Measurements from ENCODE around the gene ATP6V1G2.
A peak's percentile ranks its signal among the peaks of the same experiment; 100 is the strongest.

Gene ATP6V1G2

GRCh38 chr6:31580438-31580740 lies 34.0 kb upstream of the ATP6V1G2 start:
- Histone ChIP-seq H2AFZ (ENCODE audit: low read depth, low read length) (peak overlapping the region; percentile 85), H3K4me3 (ENCODE audit: low read length) (peak overlapping the region; percentile 54), H3K9me3 (ENCODE audit: low read length) (no peaks in the 10 kb centered on the region), H3K27me3 (ENCODE audit: insufficient read depth, low read length) (peaks cover 21% of the 10 kb centered on the region), H3K4me1 (ENCODE audit: insufficient read depth, low read length) (no peaks in the 10 kb centered on the region), H3K36me3 (ENCODE audit: insufficient read depth, low read length) (no peaks in the 10 kb centered on the region)

GRCh38 chr6:31579546-31580437 lies 33.4 kb upstream of the ATP6V1G2 start:
- peaks cover 21% of the 10 kb centered on the region for H3K27me3 ChIP-seq (ENCODE audit: insufficient read depth, low read length)
- H3K4me1 ChIP-seq (ENCODE audit: insufficient read depth, low read length) = no peaks in the 10 kb centered on the region
- no peaks in the 10 kb centered on the region for H3K9me3 ChIP-seq (ENCODE audit: low read length)

DNA sequence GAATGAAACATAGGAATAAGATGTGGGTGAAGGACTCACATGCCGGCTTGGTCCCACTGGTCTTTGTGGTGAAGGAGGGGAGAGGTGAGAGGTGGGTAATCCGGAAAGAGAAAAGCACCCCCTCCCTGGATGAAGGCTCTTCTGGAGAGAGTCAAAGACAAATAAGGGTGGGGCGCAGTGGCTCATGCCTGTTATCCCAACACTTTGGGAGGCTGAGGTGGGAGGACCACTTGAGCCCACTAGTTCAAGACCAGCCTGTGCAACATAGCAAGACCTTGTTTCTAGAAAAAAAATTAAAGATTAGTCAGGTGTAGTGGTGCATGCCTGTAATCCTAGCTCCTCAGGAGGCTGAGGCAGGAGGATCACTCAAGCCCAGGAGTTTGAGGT lies 32.7 kb upstream of the ATP6V1G2 start:
- Histone ChIP-seq H3K9me3 (ENCODE audit: low read length) (no peaks in the 10 kb centered on the region), H2AFZ (ENCODE audit: low read depth, low read length) (no peak overlapping the region), H3K4me1 (ENCODE audit: insufficient read depth, low read length) (no peaks in the 10 kb centered on the region), H3K27me3 (ENCODE audit: insufficient read depth, low read length) (peaks cover 21% of the 10 kb centered on the region), H3K4me3 (ENCODE audit: low read length) (no peak overlapping the region), H3K36me3 (ENCODE audit: insufficient read depth, low read length) (no peaks in the 10 kb centered on the region)

More at GRCh38 chr6:31579546-31580437, 33.4 kb upstream of the ATP6V1G2 start:
- Histone ChIP-seq H3K4me3 (ENCODE audit: low read length) (no peak overlapping the region), H3K36me3 (ENCODE audit: insufficient read depth, low read length) (no peaks in the 10 kb centered on the region), H2AFZ (ENCODE audit: low read depth, low read length) (no peak overlapping the region)

- no peaks in the 10 kb centered on the region for H3K4me1 ChIP-seq (ENCODE audit: insufficient read depth, low read length)
- H3K9me3 ChIP-seq (ENCODE audit: low read length) = no peaks in the 10 kb centered on the region
- H3K4me3 ChIP-seq (ENCODE audit: low read length) = no peak overlapping the region
- H3K36me3 ChIP-seq (ENCODE audit: insufficient read depth, low read length) = no peaks in the 10 kb centered on the region
- H3K27me3 ChIP-seq (ENCODE audit: insufficient read depth, low read length) = peaks cover 22% of the 10 kb centered on the region
- no peak overlapping the region for H2AFZ ChIP-seq (ENCODE audit: low read depth, low read length)
Observed at GRCh38 chr6:31578184-31579118, 32.0 kb upstream of the ATP6V1G2 start.

DNA sequence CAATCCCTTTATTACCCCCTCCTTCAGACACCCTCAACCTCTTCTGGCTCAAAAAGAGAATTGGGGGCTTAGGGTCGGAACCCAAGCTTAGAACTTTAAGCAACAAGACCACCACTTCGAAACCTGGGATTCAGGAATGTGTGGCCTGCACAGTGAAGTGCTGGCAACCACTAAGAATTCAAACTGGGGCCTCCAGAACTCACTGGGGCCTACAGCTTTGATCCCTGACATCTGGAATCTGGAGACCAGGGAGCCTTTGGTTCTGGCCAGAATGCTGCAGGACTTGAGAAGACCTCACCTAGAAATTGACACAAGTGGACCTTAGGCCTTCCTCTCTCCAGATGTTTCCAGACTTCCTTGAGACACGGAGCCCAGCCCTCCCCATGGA lies 31.2 kb upstream of the ATP6V1G2 start:
- H2AFZ ChIP-seq (ENCODE audit: low read depth, low read length) = no peak overlapping the region
- no peaks in the 10 kb centered on the region for H3K36me3 ChIP-seq (ENCODE audit: insufficient read depth, low read length)
- H3K4me3 ChIP-seq (ENCODE audit: low read length) = no peak overlapping the region
- H3K9me3 ChIP-seq (ENCODE audit: low read length) = no peaks in the 10 kb centered on the region
- peaks cover 24% of the 10 kb centered on the region for H3K27me3 ChIP-seq (ENCODE audit: insufficient read depth, low read length)
- no peaks in the 10 kb centered on the region for H3K4me1 ChIP-seq (ENCODE audit: insufficient read depth, low read length)

DNA sequence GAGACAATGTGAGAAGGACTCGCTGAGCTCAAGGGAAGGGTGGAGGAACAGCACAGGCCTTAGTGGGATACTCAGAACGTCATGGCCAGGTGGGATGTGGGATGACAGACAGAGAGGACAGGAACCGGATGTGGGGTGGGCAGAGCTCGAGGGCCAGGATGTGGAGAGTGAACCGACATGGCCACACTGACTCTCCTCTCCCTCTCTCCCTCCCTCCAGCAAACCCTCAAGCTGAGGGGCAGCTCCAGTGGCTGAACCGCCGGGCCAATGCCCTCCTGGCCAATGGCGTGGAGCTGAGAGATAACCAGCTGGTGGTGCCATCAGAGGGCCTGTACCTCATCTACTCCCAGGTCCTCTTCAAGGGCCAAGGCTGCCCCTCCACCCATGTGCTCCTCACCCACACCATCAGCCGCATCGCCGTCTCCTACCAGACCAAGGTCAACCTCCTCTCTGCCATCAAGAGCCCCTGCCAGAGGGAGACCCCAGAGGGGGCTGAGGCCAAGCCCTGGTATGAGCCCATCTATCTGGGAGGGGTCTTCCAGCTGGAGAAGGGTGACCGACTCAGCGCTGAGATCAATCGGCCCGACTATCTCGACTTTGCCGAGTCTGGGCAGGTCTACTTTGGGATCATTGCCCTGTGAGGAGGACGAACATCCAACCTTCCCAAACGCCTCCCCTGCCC lies 30.6 kb upstream of the ATP6V1G2 start:
- H3K27me3 ChIP-seq (ENCODE audit: insufficient read depth, low read length) = peaks cover 26% of the 10 kb centered on the region
- no peak overlapping the region for H2AFZ ChIP-seq (ENCODE audit: low read depth, low read length)
- H3K36me3 ChIP-seq (ENCODE audit: insufficient read depth, low read length) = no peaks in the 10 kb centered on the region
- H3K9me3 ChIP-seq (ENCODE audit: low read length) = no peaks in the 10 kb centered on the region
- no peaks in the 10 kb centered on the region for H3K4me1 ChIP-seq (ENCODE audit: insufficient read depth, low read length)
- no peak overlapping the region for H3K4me3 ChIP-seq (ENCODE audit: low read length)

- H3K4me3 ChIP-seq (ENCODE audit: low read length) = no peak overlapping the region
- H3K4me1 ChIP-seq (ENCODE audit: insufficient read depth, low read length) = no peaks in the 10 kb centered on the region
- no peaks in the 10 kb centered on the region for H3K9me3 ChIP-seq (ENCODE audit: low read length)
- peaks cover 30% of the 10 kb centered on the region for H3K27me3 ChIP-seq (ENCODE audit: insufficient read depth, low read length)
- H2AFZ ChIP-seq (ENCODE audit: low read depth, low read length) = no peak overlapping the region
- no peaks in the 10 kb centered on the region for H3K36me3 ChIP-seq (ENCODE audit: insufficient read depth, low read length)
Observed at GRCh38 chr6:31575952-31576685, 29.7 kb upstream of the ATP6V1G2 start.

DNA sequence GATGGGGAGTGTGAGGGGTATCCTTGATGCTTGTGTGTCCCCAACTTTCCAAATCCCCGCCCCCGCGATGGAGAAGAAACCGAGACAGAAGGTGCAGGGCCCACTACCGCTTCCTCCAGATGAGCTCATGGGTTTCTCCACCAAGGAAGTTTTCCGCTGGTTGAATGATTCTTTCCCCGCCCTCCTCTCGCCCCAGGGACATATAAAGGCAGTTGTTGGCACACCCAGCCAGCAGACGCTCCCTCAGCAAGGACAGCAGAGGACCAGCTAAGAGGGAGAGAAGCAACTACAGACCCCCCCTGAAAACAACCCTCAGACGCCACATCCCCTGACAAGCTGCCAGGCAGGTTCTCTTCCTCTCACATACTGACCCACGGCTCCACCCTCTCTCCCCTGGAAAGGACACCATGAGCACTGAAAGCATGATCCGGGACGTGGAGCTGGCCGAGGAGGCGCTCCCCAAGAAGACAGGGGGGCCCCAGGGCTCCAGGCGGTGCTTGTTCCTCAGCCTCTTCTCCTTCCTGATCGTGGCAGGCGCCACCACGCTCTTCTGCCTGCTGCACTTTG lies 29.0 kb upstream of the ATP6V1G2 start, which contains the start of gene TNF:
Gene TNF, plus strand, starts transcription at position 231 of the 567 bp plus-strand sequence. Its CDS starts 177 bp downstream, at position 408.
- Histone ChIP-seq H3K36me3 (ENCODE audit: insufficient read depth, low read length) (no peaks in the 10 kb centered on the region), H3K27me3 (ENCODE audit: insufficient read depth, low read length) (peaks cover 30% of the 10 kb centered on the region)

GRCh38 chr6:31574106-31575061 lies 28.0 kb upstream of the ATP6V1G2 start:
- Histone ChIP-seq H3K9me3 (ENCODE audit: low read length) (no peaks in the 10 kb centered on the region), H3K36me3 (ENCODE audit: insufficient read depth, low read length) (no peaks in the 10 kb centered on the region), H2AFZ (ENCODE audit: low read depth, low read length) (no peak overlapping the region), H3K27me3 (ENCODE audit: insufficient read depth, low read length) (peaks cover 26% of the 10 kb centered on the region), H3K4me1 (ENCODE audit: insufficient read depth, low read length) (no peaks in the 10 kb centered on the region), H3K4me3 (ENCODE audit: low read length) (no peak overlapping the region)

More for the DNA sequence above, 29.0 kb upstream of the ATP6V1G2 start, which contains the start of gene TNF:
- H3K4me1 ChIP-seq (ENCODE audit: insufficient read depth, low read length) = no peaks in the 10 kb centered on the region
- no peak within 1 kb of the TSS for H3K4me3 ChIP-seq (ENCODE audit: low read length)
- no peaks in the 10 kb centered on the region for H3K9me3 ChIP-seq (ENCODE audit: low read length)
- H2AFZ ChIP-seq (ENCODE audit: low read depth, low read length) = no peak within 1 kb of the TSS

- no peak overlapping the region for H3K4me3 ChIP-seq (ENCODE audit: low read length)
- no peaks in the 10 kb centered on the region for H3K36me3 ChIP-seq (ENCODE audit: insufficient read depth, low read length)
- no peak overlapping the region for H2AFZ ChIP-seq (ENCODE audit: low read depth, low read length)
- H3K4me1 ChIP-seq (ENCODE audit: insufficient read depth, low read length) = no peaks in the 10 kb centered on the region
- peaks cover 22% of the 10 kb centered on the region for H3K27me3 ChIP-seq (ENCODE audit: insufficient read depth, low read length)
- H3K9me3 ChIP-seq (ENCODE audit: low read length) = no peaks in the 10 kb centered on the region
Observed at GRCh38 chr6:31573239-31574105, 27.1 kb upstream of the ATP6V1G2 start.
